GM12878 (cell line): ENCODE measurements around the gene CHST15. TPM values are rescaled to one million over a fixed set of nuclear protein-coding genes. Genes with fewer than 3 reads are reported as not detected.

ENCODE experiments used
- ATAC-seq: fragments of 200-7000 bp; cut with Tn5 transposase; 3 replicates; pipeline ENCODE4 v1.9.1; 2020; ENCODE audit warnings: mild to moderate bottlenecking, moderate library complexity
- BruUV-seq: library from RNA; stranded (reverse); fragments of 400-500 nt; replicated peaks from 2 replicates; lab custom pipeline; 2021; lab: Mats Ljungman, UMichigan
- CTCF ChIA-PET: fragments of 300-600 bp; sonication (Branson Sonifier 250); formaldehyde crosslinking; extraction: SDS; loops from one replicate; lab custom pipeline; 2021; ENCODE audit warnings: inconsistent platforms; lab: Yijun Ruan, JAX
- POLR2A ChIA-PET: fragments of 350-600 bp; formaldehyde crosslinking; extraction: SDS; loops from one replicate; lab custom pipeline; 2021; ENCODE audit warnings: inconsistent platforms; lab: Charles Lee
- RAD21 ChIA-PET: fragments of 300-600 bp; sonication (Branson Sonifier 250); formaldehyde crosslinking; loops from one replicate; lab custom pipeline; 2023; ENCODE audit warnings: antibody characterized with exemption; ENCODE audit not compliant: unreplicated experiment; lab: Charles Lee
- SMC1A ChIA-PET: fragments of 300-600 bp; sonication (Branson Sonifier 250); formaldehyde crosslinking; loops from one replicate; lab custom pipeline; 2023; ENCODE audit not compliant: unreplicated experiment, uncharacterized antibody; lab: Charles Lee
- DNase-seq: peaks from one replicate; pipeline ENCODE4 v3.0.0-alpha.2; 2011; ENCODE audit warnings: low read depth, low spot score
- FAIRE-seq: peaks from 3 replicates; lab custom pipeline; 2011; peaks lifted over from hg19 to GRCh38; lab: Jason Lieb, UNC
- H2AFZ ChIP-seq: 2 replicates; pipeline ENCODE4 v1.6.0; 2011; ENCODE audit warnings: low read depth, low read length, control low read depth; ENCODE audit not compliant: control insufficient read depth
- H3K27ac ChIP-seq: 2 replicates; pipeline ENCODE4 v1.5.1; 2011; ENCODE audit warnings: control low read depth; ENCODE audit not compliant: control insufficient read depth, insufficient read depth
- H3K27me3 ChIP-seq, 2 experiments: replicated peaks in 1 of 2; 2 replicates each; pipeline versions ENCODE4 v1.6.0 to v1.6.1; 2011; ENCODE audit warnings: low read length in 1 of 2; ENCODE audit not compliant: control insufficient read depth in 2 of 2, insufficient read depth in 2 of 2
- H3K36me3 ChIP-seq, 2 experiments: 2 replicates each; pipeline ENCODE4 v1.5.1; 2011; ENCODE audit warnings: low read length in 1 of 2; ENCODE audit not compliant: control insufficient read depth in 2 of 2, insufficient read depth in 2 of 2
- H3K4me1 ChIP-seq: 2 replicates; pipeline ENCODE4 v1.6.1; 2011; ENCODE audit warnings: mild to moderate bottlenecking, low read length, moderate library complexity, mixed read lengths; ENCODE audit not compliant: control insufficient read depth, insufficient read depth
- H3K4me2 ChIP-seq: 2 replicates; pipeline ENCODE4 v1.6.0; 2011; ENCODE audit warnings: control low read depth; ENCODE audit not compliant: control insufficient read depth, insufficient read depth
- H3K4me3 ChIP-seq: fragments of 200-600 bp; sonication (generic); 2 replicates; pipeline ENCODE4 v1.5.1; 2016
- H3K79me2 ChIP-seq: 2 replicates; pipeline ENCODE4 v1.6.0; 2011; ENCODE audit warnings: low read length; ENCODE audit not compliant: control insufficient read depth, insufficient read depth
- H3K9ac ChIP-seq: 2 replicates; pipeline ENCODE4 v1.8.0; 2011; ENCODE audit warnings: low read length, control low read depth, mixed read lengths; ENCODE audit not compliant: control insufficient read depth, insufficient read depth
- H3K9me3 ChIP-seq: replicated peaks from 3 replicates; pipeline ENCODE4 v1.5.1; 2011; ENCODE audit warnings: mild to moderate bottlenecking, low read length; ENCODE audit not compliant: control insufficient read depth, insufficient read depth
- H4K20me1 ChIP-seq: 2 replicates; pipeline ENCODE4 v1.6.0; 2011; ENCODE audit not compliant: control insufficient read depth, insufficient read depth
- ASH2L ChIP-seq: fragments of 300-600, 200-600 bp; sonication (generic); IDR thresholded peaks from 2 replicates; pipeline ENCODE4 v1.6.1; 2017; ENCODE audit warnings: low read depth, mild to moderate bottlenecking, borderline replicate concordance
- DPF2 ChIP-seq: fragments of 450-650 bp; IDR thresholded peaks from 2 replicates; pipeline ENCODE4 v1.6.1; 2017; ENCODE audit warnings: mild to moderate bottlenecking
- FOXM1 ChIP-seq: IDR thresholded peaks from 2 replicates; pipeline ENCODE4 v1.6.1; 2012; ENCODE audit warnings: low read depth, mild to moderate bottlenecking, inconsistent platforms, low read length, moderate library complexity
- RUNX3 ChIP-seq: IDR thresholded peaks from 2 replicates; pipeline ENCODE4 v1.6.1; 2012; ENCODE audit warnings: low read length, inconsistent platforms
- SIN3A ChIP-seq: IDR thresholded peaks from 2 replicates; pipeline ENCODE4 v1.6.1; 2012; ENCODE audit warnings: low read depth, low read length, improper control_type of control experiment
- TCF12 ChIP-seq: IDR thresholded peaks from 2 replicates; pipeline ENCODE4 v1.6.1; 2011; ENCODE audit warnings: low read depth, mild to moderate bottlenecking, low read length
- ZNF24 ChIP-seq: fragments of 450-650 bp; IDR thresholded peaks from 2 replicates; pipeline ENCODE4 v1.6.1; 2017; ENCODE audit warnings: antibody characterized with exemption, mild to moderate bottlenecking
- ZNF274 ChIP-seq: IDR thresholded peaks from one replicate; pipeline ENCODE4 v1.8.0; 2011; ENCODE audit not compliant: insufficient read length, insufficient read depth
- WGBS: methylation state at CpG from one replicate; pipeline ENCODE4 v1.1.6; 2016; ENCODE audit warnings: low lambda C conversion rate; ENCODE audit not compliant: insufficient replicate concordance, insufficient coverage; ENCODE audit errors: missing lambda C conversion rate; 5-methylcytosine and 5-hydroxymethylcytosine counted together
- in situ Hi-C: fragments of 300-500 bp; cut with MboI; formaldehyde crosslinking; loops from 9 replicates; pipeline ENCODE4 v1.14.3; 2018; ENCODE audit warnings: mixed read lengths
- intact Hi-C: fragments of 100-400 bp; cut with micrococcal nuclease; formaldehyde crosslinking; loops from one replicate; pipeline ENCODE4 v1.14.2; 2022; ENCODE audit not compliant: unreplicated experiment
- polyA plus RNA-seq, 11 experiments: library from polyadenylated mRNA; depleted of rRNA in 4 of 11; unstranded in 6 of 11; stranded (reverse) in 5 of 11; fragments of >200 nt; fragmentation: Nextera tagmentation in 4 of 11; fragmentation: Illumina TruSeq in 1 of 11; extraction: Ambion mirVana in 4 of 11; extraction: Trizol in 1 of 11; gene quantifications; 1 replicate in 1 of 11; 2 replicates in 10 of 11; pipeline versions ENCODE4 v1.2.1 to v1.2.3, GENCODE V29; 2011 to 2016; ENCODE audit warnings: inconsistent platforms in 2 of 11, missing spikeins in 2 of 11, low read depth in 1 of 11
- total RNA-seq, 4 experiments: library from RNA; depleted of rRNA in 3 of 4; stranded (reverse); fragments of >200 nt in 3 of 4; fragmentation: Illumina TruSeq in 1 of 4; extraction: Trizol in 1 of 4; gene quantifications; 2 replicates each; pipeline versions ENCODE4 v1.2.1 to v1.2.3, GENCODE V29; 2013 to 2021
- TF ChIP-seq, protein P1 (sequence below): fragments of 450-650 bp; IDR thresholded peaks from 2 replicates; pipeline ENCODE4 v1.6.1; 2017; ENCODE audit warnings: antibody characterized with exemption, mild to moderate bottlenecking, moderate library complexity
- TF ChIP-seq, protein P2 (sequence below): IDR thresholded peaks from 2 replicates; pipeline ENCODE4 v1.6.1; 2011; ENCODE audit warnings: borderline replicate concordance, low read depth, mild to moderate bottlenecking, moderate library complexity, low read length; ENCODE audit not compliant: insufficient read depth, poor library complexity, severe bottlenecking
- TF ChIP-seq, protein P3 (sequence below): IDR thresholded peaks from 2 replicates; pipeline ENCODE4 v1.6.1; 2012; ENCODE audit warnings: low read depth, low read length, improper control_type of control experiment
- TF ChIP-seq, protein P4 (sequence below): fragments of 450-650 bp; IDR thresholded peaks from 2 replicates; pipeline ENCODE4 v1.6.1; 2017; ENCODE audit warnings: mild to moderate bottlenecking
- TF ChIP-seq, protein P5 (sequence below): IDR thresholded peaks from 2 replicates; pipeline ENCODE4 v1.6.1; 2011; ENCODE audit warnings: low read depth, low read length, improper control_type of control experiment, borderline replicate concordance

The CHST15 gene
- total and polyA plus RNA-seq, 10 of the 15 experiments (the other 5 are each of a cell fraction or from before 2014, with no cell fraction given) = 0.02 to 0.53 (median 0.05) TPM; not detected in 1

DNA sequence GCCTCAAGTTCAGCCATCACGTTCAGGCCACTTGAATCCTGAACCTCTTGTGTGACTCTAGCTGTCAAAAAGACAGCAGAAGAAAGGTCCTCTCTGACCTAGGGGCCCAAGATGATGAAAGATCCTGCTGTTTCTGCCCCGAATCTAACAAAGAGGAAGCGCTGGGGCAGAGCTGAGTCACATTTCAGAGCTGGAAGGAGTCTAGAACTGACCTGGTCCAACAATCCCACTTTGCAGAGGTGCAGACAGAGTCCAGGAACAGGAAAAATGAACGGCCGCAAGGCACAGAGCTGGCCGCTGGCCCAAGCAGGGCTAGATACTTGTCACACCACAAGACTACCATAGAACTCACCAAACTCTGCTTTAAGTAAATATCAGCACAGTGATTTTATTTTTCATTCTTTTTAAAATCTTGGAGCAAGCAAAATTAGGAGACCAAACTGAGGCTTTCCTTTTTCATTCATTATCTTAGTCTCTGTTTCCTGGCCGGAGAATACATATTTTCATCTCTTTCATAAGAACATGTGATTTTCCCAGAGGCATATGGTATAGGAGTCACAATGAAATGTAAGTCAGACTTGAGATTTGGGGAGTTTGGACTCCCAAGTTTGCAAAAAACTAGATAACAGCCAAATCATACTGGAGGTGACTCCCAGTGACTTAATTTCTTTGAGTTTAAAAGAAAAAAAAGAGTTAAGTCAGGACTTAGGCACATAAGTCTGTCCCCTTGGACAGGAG lies 52.8 kb downstream of the CHST15 start:
- WGBS = 42% methylated on average over 7 of the region's 7 CpGs
- H3K9ac ChIP-seq = no peak overlapping the region
- no peaks in the 10 kb centered on the region for H4K20me1 ChIP-seq
- no peak overlapping the region for H3K4me3 ChIP-seq
- intact Hi-C loops (no loop called here), in situ Hi-C loops (no loop called here)
- H3K36me3 ChIP-seq = no peaks in the 10 kb centered on the region
- DNase-seq (no peak), ATAC-seq (no peak), FAIRE-seq (no peak)
- SMC1A ChIA-PET = interaction anchor here (0.6 to 1.5 kb wide), 2 partner anchors 26 to 250 kb away, joined by 3 to 4 read pairs; no protein-coding TSS in a partner anchor
- H3K9me3 ChIP-seq = no peaks in the 10 kb centered on the region; the same call in 2 of the 3 replicates
- H3K4me1 ChIP-seq = peaks cover 31% of the 10 kb centered on the region
- no peak overlapping the region for H3K27ac ChIP-seq
- no peak overlapping the region; the same call in 1 of the 2 replicates for H2AFZ ChIP-seq
- POLR2A ChIA-PET = interaction anchor here (0.6 kb wide), 2 partner anchors 71 to 350 kb away, joined by 3 to 5 read pairs; no protein-coding TSS in a partner anchor
- RAD21 ChIA-PET = no interaction called here
- H3K79me2 ChIP-seq = no peaks in the 10 kb centered on the region
- CTCF ChIA-PET = no interaction called here
- H3K27me3 ChIP-seq = no peaks in the 10 kb centered on the region; a peak in 2 of 4 replicates
- no TSS peak for BruUV-seq
- H3K4me2 ChIP-seq = no peak overlapping the region
- TF ChIP-seq ZNF24 (no peak), TCF12 (no peak), ZNF274 (no peak), ASH2L (no peak), FOXM1 (no peak), RUNX3 (no peak), SIN3A (no peak), DPF2 (no peak)
- TF ChIP-seq, protein P1, sequence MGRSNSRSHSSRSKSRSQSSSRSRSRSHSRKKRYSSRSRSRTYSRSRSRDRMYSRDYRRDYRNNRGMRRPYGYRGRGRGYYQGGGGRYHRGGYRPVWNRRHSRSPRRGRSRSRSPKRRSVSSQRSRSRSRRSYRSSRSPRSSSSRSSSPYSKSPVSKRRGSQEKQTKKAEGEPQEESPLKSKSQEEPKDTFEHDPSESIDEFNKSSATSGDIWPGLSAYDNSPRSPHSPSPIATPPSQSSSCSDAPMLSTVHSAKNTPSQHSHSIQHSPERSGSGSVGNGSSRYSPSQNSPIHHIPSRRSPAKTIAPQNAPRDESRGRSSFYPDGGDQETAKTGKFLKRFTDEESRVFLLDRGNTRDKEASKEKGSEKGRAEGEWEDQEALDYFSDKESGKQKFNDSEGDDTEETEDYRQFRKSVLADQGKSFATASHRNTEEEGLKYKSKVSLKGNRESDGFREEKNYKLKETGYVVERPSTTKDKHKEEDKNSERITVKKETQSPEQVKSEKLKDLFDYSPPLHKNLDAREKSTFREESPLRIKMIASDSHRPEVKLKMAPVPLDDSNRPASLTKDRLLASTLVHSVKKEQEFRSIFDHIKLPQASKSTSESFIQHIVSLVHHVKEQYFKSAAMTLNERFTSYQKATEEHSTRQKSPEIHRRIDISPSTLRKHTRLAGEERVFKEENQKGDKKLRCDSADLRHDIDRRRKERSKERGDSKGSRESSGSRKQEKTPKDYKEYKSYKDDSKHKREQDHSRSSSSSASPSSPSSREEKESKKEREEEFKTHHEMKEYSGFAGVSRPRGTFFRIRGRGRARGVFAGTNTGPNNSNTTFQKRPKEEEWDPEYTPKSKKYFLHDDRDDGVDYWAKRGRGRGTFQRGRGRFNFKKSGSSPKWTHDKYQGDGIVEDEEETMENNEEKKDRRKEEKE = no peak
- TF ChIP-seq, protein P2, sequence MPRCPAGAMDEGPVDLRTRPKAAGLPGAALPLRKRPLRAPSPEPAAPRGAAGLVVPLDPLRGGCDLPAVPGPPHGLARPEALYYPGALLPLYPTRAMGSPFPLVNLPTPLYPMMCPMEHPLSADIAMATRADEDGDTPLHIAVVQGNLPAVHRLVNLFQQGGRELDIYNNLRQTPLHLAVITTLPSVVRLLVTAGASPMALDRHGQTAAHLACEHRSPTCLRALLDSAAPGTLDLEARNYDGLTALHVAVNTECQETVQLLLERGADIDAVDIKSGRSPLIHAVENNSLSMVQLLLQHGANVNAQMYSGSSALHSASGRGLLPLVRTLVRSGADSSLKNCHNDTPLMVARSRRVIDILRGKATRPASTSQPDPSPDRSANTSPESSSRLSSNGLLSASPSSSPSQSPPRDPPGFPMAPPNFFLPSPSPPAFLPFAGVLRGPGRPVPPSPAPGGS = no peak
- TF ChIP-seq, protein P3, sequence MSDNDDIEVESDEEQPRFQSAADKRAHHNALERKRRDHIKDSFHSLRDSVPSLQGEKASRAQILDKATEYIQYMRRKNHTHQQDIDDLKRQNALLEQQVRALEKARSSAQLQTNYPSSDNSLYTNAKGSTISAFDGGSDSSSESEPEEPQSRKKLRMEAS = no peak
- TF ChIP-seq, protein P4, sequence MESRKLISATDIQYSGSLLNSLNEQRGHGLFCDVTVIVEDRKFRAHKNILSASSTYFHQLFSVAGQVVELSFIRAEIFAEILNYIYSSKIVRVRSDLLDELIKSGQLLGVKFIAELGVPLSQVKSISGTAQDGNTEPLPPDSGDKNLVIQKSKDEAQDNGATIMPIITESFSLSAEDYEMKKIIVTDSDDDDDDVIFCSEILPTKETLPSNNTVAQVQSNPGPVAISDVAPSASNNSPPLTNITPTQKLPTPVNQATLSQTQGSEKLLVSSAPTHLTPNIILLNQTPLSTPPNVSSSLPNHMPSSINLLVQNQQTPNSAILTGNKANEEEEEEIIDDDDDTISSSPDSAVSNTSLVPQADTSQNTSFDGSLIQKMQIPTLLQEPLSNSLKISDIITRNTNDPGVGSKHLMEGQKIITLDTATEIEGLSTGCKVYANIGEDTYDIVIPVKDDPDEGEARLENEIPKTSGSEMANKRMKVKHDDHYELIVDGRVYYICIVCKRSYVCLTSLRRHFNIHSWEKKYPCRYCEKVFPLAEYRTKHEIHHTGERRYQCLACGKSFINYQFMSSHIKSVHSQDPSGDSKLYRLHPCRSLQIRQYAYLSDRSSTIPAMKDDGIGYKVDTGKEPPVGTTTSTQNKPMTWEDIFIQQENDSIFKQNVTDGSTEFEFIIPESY = no peak
- TF ChIP-seq, protein P5, sequence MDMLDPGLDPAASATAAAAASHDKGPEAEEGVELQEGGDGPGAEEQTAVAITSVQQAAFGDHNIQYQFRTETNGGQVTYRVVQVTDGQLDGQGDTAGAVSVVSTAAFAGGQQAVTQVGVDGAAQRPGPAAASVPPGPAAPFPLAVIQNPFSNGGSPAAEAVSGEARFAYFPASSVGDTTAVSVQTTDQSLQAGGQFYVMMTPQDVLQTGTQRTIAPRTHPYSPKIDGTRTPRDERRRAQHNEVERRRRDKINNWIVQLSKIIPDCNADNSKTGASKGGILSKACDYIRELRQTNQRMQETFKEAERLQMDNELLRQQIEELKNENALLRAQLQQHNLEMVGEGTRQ = no peak
